RPMI7951 (cell line): Measurements from ENCODE around the gene SCAP. TPM values are rescaled to one million over a fixed set of nuclear protein-coding genes. Genes with fewer than 3 reads are reported as not detected.
"Not testable (repeated sequence)": the region's sequence is repeated elsewhere in the genome, so short reads cannot be mapped to it uniquely, and the experiment has no call there.

Source experiments
- DNase-seq: peaks from one replicate; pipeline ENCODE4 v3.0.0-alpha.2; 2012; ENCODE audit warnings: low read depth
- total RNA-seq: library from RNA; depleted of rRNA; stranded (reverse); fragments of >200 nt; shearing (Covaris generic); gene quantifications from 2 replicates; pipeline ENCODE4 v1.2.3, GENCODE V29; 2014

Gene SCAP
- total RNA-seq, 1 experiment from 2014 or later = 37.4 TPM

DNA sequence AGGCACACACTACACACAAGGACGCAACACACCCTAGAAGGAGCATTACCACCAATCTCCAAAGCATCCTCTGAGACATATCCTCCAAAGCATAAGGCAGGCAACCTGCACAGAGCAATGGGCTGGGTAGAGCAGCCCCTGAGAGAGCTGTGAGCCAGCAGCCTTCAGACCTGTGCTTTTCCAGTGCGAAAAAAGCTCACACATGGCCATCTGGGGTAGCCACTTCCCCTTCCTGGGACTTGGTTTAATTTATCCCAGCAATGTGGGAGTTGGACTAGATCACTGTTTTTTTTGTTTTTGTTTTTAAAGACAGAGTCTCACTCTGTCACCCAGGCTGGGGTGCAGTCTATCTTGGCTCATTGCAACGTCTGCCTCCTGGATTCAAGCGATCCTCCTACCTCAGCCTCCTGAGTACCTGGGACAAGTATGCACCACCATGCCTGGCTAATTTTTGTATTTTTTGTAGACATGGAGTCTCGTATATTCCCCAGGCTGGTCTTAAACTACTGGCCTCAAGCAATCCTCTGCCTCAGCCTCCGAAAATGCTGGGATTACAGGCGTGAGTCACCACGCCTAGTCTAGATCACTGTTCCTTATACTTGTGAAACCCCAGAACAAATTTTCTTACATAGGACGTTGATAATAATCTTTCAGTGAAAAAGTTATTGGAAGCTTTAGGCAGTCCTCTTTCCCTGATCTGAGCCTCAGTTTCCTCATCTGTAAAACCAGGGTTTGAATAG, 76.0 kb downstream of the SCAP start:
- DNase-seq = peak; percentile 23

DNA sequence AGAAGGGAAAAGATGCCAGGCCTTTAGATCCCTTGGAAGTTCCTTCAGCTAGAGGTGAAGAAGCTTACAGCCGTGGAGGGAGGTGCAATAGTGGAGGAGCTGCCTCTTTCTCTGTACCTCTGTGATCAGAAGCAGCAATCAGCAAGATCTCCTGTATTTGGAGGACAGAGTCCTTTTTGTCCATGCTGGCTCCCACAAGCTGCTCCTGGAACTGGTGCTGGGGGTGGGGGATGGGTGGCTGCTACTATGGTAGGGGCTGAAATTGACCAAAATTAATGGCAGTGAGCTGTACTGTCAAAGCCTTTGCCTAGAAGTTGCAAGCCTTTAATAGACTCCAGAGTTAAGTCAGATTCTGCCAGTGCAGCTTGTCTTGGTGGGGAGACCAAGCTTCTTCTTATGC, 76.7 kb downstream of the SCAP start:
- no peak for DNase-seq

DNA sequence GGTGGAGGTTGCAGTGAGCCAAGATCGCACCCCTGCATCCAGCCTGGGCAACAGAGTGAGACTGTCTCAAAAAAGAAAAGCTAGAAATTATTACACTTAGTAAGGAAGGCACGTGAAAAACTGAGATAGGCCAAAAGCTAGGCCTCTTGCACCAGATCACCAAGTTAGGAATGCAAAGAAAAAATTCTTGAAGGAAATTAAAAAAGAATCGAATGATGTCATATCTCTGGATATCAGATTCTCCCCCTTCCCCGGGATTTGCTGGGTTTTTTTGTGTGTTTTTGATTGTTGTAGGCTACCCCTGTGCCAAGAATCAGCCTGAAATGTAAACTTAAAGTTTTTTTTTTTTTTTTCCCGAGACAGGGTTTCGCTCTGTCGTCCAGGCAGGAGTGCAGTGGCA, 77.5 kb downstream of the SCAP start:
- no peak for DNase-seq

GRCh38 chr3:47394881-47395280, 80.9 kb downstream of the SCAP start:
- no peak for DNase-seq

DNA sequence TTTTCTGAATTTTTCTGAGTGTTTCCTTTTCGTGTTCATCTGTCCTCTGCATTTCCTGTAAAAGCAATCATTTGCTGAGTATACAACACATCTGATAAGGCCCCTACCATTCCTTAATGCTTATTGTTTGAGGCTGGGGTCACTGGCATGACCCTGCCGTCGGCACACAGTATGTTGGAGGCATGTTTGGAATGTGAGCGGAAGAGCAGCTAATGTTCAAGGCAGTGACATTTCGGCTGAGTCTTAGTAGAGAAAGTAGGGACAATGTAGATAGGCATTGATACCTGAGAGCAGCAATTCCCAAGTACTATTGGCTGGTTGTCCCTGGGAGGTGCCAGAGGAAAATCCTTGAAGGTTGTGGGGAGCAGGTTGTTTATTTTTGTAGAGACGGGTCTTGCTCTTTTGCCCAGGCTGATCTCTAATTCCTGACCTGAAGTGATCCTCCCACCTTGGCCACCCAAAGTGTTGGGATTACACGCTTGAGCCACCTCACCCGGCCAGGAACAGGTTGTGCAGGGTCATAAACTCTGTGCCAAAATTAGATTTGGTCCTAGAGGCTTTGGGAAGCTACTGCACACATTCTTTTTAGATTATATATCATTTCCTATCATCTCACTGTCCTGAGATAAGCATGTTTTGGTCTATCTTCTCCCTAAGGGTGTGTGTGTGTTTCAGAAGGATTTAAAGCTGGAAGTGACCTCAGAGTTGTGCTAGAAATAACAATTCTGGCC, 81.4 kb downstream of the SCAP start:
- DNase-seq = no peak

GRCh38 chr3:47392933-47393332, 82.8 kb downstream of the SCAP start:
- DNase-seq = no peak

GRCh38 chr3:47385796-47386195, 89.9 kb downstream of the SCAP start:
- no peak for DNase-seq

- DNase-seq = no peak
These were observed 90.7 kb downstream of the SCAP start for GRCh38 chr3:47385007-47385406.

- no peak for DNase-seq
These were observed 91.3 kb downstream of the SCAP start for GRCh38 chr3:47384425-47384824.

GRCh38 chr3:47381317-47382157, 94.2 kb downstream of the SCAP start:
- peak; percentile 90 for DNase-seq

DNA sequence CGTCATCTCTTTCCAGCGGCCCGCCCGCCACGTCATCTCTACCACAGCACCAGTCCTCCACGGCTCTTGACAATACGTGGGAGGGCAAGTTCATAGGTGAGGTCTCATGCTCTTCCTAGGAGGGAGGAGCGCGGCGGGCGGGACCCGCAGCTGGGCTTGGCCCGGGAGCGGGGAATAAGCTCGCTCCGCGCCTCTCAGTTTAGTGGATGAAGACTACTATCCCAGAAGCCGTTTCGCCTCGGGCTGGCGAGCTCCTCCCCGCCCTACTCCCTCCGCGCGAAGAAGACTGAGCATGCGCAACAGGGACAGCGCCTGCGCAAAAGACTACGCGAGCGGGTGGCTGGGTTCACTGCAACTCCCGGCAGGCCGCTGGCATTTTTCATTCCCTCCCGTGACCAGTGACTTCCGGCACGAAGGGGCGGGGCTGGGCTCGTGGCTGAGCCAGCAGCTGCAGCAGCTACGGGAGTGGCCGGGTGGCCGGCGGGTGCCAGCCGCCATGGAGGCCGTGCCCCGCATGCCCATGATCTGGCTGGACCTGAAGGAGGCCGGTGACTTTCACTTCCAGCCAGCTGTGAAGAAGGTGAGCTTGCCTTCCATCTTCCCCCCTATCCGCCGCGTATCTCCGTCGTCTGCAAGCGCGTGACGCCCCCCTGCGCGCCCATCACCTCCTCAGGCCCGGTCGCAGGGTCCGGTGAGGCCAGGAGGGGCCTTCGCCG, 95.0 kb downstream of the SCAP start, which contains the start of gene PTPN23:
PTPN23 (plus strand) TSS at position 421 of the 716 bp plus-strand sequence; CDS start at position 497, 76 bp downstream.
- DNase-seq = peak; percentile 98

- DNase-seq = no peak
These were observed 95.6 kb downstream of the SCAP start for GRCh38 chr3:47380026-47380600.

DNA sequence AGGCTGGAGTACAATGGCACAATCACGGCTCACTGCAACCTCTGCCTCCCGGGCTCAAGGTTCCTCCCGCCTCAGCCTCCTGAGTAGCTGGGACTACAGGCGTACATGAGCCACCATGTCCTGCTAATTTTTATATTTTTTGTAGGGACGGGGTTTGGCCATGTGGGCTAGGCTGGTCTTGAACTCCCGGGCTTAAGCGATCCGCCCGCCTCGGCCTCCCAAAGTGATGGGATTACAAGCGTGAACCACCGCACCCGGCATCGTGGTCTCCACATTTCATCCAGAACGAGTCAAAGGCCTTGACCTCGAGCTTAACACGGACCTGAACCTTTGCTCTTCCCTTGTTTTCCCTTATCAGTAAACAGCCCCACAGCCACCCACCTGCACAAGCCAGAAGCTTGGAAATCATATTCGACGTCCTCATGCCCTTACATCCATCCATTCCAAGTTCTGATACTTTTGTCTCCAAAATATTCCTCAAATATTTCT, 96.3 kb downstream of the SCAP start:
- no peak for DNase-seq

DNA sequence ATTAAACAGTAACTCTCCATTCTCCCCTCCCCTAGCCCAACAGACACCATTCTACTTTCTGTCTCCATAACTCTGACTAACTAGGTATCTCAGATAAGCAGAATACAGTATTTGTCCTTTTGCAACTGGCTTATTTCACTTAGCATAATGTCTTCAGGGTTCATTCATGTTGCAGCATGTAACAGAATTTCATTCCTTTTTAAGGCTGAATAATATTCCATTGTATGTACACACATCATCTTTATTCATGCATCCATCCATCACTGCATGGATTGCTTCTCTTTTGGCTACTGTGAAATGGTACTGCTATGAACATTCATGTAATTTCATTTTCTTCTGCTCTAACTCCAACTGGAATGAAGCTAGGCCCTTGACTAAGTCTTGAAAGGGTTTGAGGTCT, 96.9 kb downstream of the SCAP start:
- DNase-seq = no peak

DNA sequence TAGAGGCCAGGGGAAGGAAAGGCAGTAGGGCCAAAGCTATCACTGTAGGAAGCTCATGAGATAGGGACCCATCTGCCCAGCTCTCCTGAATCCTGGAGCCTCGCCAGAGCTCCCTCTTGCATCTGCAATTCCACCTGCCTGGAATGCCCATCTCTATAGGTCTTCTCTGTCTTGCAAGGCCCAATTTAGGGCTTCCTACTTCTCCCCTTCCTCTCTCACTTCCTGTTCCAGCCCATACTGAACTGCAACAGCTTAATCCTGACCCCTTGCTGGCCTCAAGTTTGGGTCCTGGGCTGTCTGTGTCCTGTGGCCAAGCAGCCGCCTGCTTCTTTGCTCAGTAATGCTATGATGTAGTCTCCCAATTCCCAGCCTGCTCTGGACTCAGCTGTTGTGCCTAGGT, 98.6 kb downstream of the SCAP start:
- DNase-seq = no peak

DNA sequence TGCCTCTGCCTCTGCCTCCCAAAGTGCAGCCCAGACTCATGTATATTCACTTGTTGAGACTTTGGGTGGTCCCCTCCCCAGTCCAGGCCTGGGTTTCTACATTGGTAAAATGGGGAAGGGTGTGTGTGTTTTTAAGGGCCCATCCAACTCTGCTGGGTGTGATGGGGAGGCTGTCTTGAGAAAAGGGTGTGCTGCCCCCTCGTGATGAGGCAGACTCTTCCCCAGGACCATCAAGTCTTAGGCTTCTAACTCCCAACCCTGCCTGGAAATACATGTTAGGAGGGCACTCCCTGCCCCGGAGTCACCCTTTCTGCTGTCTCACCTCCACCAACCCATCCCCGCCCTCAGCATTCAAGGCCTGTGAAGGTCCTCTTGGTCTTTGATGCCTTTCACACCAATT, 99.3 kb downstream of the SCAP start:
- DNase-seq = no peak

DNA sequence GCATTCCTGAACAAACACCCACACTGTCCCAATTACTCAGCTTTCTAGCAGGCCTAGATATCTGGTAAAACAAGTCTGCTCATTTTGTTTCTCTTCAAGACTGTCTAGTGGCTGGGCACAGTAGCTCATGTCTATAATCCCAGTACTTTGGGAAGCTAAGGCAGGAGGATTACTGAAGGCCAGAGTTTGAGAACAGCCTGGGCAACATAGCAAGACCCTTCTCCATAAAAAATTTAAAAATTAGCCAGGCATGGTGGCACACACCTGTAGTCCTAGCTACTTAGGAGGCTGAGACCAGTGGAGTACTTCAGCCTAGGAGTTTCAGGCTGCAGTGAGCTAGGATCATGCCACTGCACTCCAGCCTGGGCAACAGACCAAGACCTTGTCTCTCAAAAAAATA, 101.2 kb downstream of the SCAP start:
- no peak for DNase-seq

DNA sequence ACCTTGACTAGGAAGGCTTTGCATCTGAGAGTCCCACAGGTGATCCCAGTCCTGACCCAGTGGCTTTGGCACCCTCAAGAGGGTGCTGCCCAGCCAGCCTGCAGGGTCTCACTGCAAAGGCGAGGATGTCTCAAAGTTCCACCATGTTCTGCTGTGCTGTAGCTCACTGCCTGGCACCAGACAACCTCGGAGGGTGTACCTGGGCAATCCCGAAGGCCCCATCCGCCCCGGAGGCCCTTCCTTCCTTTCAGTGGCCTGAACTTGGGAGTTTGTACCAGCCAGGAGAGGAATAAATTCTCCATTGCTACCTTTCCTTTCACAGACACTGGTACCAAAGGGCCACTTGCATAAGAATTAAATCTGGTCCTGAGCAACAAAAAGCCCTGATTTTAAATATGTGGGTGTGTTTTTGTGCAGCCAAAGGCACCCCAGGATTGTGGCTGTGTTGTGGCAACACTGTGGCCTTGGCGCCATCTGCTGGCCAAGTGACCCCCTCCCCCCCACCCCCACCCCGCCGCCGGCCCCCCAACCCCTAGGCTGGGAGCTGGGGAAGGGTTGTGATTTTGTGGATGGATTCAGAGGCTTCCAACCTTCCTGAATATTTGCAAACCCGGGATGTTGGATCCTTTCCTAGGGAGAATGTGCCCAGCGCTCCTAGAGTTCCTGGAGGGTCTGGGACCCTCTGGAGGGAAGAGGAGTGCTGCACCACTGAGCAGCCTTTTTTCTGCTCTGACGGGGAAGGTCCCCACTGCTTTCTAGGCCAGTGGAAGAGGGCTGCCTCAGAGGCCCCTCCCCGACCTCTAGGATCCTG, 104.6 kb downstream of the SCAP start:
- peak; percentile 20 for DNase-seq

DNA sequence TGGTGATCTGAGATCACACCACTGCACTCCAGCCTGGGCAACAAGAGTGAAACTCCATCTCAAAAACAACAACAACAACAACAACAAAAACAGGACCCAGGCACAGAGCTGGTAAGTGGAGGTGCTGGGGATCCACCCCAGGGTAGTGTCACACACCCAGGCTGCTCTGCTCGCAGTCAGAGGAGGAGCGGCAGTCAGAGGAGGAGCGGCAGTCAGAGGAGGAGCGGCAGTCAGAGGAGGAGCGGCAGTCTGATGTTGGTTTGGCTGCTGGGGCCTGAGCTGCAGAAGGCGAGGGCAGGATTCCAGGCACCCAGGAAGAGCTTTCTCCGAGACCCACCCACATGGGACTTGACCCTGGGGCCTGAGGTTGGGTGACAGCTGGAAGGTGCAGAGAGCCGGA, 105.7 kb downstream of the SCAP start:
- not testable (repeated sequence) for DNase-seq

GRCh38 chr3:47367631-47368030, 108.1 kb downstream of the SCAP start:
- DNase-seq = no peak
